Prostate gland (tissue), 2 donors: ENCODE results near the gene BACE2. TPM values are rescaled to one million over a fixed set of nuclear protein-coding genes. Genes with fewer than 3 reads are reported as not detected.

Experiments used
- DNase-seq: peaks from one replicate; pipeline ENCODE4 v3.0.0-alpha.2; 2019; ENCODE audit warnings: low spot score
- H3K27ac ChIP-seq, 2 donors: fragments of 200-600 bp; sonication (generic); 2 replicates each; pipeline ENCODE4 v1.5.1; 2017 to 2019
- H3K27me3 ChIP-seq: fragments of 200-600 bp; sonication (generic); replicated peaks from 2 replicates; pipeline ENCODE4 v1.5.1; 2019; ENCODE audit not compliant: insufficient read depth
- H3K36me3 ChIP-seq, 2 donors: fragments of 200-600 bp; sonication (generic); 1 replicate in 1 of 2; 2 replicates in 1 of 2; pipeline versions ENCODE4 v1.5.1 to v1.8.1; 2017 to 2019
- H3K4me1 ChIP-seq: fragments of 200-600 bp; sonication (generic); replicated peaks from 2 replicates; pipeline ENCODE4 v1.5.1; 2019
- H3K4me3 ChIP-seq, 2 donors: fragments of 200-600 bp; sonication (generic); 2 replicates each; pipeline ENCODE4 v1.5.1; 2017 to 2019
- H3K9me3 ChIP-seq: fragments of 200-600 bp; sonication (generic); 2 replicates; pipeline ENCODE4 v1.5.1; 2017
- POLR2A ChIP-seq: fragments of 450-650 bp; IDR thresholded peaks from one replicate; pipeline ENCODE4 v1.6.1; 2016; ENCODE audit warnings: antibody characterized with exemption, mild to moderate bottlenecking
- POLR2AphosphoS5 ChIP-seq: sonication (generic); formaldehyde crosslinking; IDR thresholded peaks from one replicate; pipeline ENCODE4 v1.6.1; 2017; ENCODE audit warnings: antibody characterized with exemption
- WGBS: methylation state at CpG from one replicate; pipeline ENCODE4 v1.1.5; 2018; 5-methylcytosine and 5-hydroxymethylcytosine counted together
- intact Hi-C: fragments of 100-400 bp; cut with DNase I; formaldehyde crosslinking; loops from one replicate; pipeline ENCODE4 v1.14.2; 2022
- total RNA-seq, 2 donors: library from RNA; depleted of rRNA; stranded (reverse); fragments of >200 nt; gene quantifications; one replicate each; pipeline ENCODE4 v1.1.0, GENCODE V29; 2016
- TF ChIP-seq, protein P1 (sequence below), 4 experiments: fragments of 200-600 bp in 2 of 4; fragments of 450-650 bp in 2 of 4; sonication (generic) in 2 of 4; IDR thresholded peaks; 1 replicate in 3 of 4; 2 replicates in 1 of 4; pipeline ENCODE4 v1.5.1; 2016 to 2019; ENCODE audit warnings: antibody characterized with exemption in 4 of 4, mild to moderate bottlenecking in 2 of 4, moderate library complexity in 2 of 4

Gene BACE2
- total RNA-seq, 2 donors from 2014 or later: 103 to 119 TPM

DNA sequence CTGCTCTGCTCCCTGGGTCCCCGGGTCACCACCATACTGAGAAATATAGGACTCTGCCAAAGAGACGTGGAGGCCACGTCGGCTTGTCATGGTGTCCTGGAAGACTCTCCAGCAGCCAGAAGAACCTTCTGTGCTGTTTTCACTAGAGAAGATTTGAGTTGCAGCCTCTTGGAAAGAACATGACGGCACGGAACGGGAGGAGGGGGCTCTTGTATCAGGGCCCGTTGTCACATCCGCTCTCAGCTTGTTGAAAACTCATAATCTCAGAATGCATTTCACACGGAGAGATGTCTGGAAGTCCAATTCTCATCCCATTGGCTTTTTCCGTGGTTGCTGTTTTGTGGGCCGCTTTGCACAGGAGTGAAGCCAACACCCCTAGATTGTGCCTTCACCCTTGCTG lies 109.2 kb downstream of the BACE2 start:
- no peaks in the 10 kb centered on the region for H3K9me3 ChIP-seq
- intact Hi-C loops: no loop called here
- H3K36me3 ChIP-seq: no peaks in the 10 kb centered on the region
- no peak for DNase-seq
- TF ChIP-seq, protein P1, sequence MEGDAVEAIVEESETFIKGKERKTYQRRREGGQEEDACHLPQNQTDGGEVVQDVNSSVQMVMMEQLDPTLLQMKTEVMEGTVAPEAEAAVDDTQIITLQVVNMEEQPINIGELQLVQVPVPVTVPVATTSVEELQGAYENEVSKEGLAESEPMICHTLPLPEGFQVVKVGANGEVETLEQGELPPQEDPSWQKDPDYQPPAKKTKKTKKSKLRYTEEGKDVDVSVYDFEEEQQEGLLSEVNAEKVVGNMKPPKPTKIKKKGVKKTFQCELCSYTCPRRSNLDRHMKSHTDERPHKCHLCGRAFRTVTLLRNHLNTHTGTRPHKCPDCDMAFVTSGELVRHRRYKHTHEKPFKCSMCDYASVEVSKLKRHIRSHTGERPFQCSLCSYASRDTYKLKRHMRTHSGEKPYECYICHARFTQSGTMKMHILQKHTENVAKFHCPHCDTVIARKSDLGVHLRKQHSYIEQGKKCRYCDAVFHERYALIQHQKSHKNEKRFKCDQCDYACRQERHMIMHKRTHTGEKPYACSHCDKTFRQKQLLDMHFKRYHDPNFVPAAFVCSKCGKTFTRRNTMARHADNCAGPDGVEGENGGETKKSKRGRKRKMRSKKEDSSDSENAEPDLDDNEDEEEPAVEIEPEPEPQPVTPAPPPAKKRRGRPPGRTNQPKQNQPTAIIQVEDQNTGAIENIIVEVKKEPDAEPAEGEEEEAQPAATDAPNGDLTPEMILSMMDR (IDR thresholded peaks at IDR 0.05): no peak
- TF ChIP-seq POLR2A: no peak
- TF ChIP-seq POLR2AphosphoS5: no peak
- WGBS: 84% methylated on average over 12 of the region's 12 CpGs
- H3K4me3 ChIP-seq: no peak overlapping the region
- no peak overlapping the region for H3K27ac ChIP-seq
- no peaks in the 10 kb centered on the region for H3K27me3 ChIP-seq
- no peaks in the 10 kb centered on the region for H3K4me1 ChIP-seq

DNA sequence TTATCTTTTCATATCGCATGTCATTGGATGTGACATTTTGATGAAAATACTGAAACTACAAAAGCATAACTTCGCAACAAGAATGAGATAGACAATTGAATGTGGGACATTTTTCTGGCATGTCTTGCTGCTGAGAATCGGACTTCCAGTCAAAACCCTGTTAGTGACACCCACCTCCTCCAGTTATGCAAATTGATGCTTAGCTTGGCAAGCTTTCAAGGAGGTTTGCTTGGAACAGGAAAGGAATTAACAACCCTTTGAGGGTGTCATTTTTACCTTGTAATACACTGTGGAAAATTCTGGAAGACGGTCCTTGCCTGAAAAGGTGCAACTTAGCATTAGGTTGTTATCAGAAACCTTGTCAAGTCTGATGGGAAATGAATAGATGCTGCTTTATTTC lies 109.9 kb downstream of the BACE2 start:
- Histone ChIP-seq H3K36me3 (no peaks in the 10 kb centered on the region), H3K27ac (no peak overlapping the region), H3K4me1 (no peaks in the 10 kb centered on the region), H3K27me3 (no peaks in the 10 kb centered on the region), H3K9me3 (no peaks in the 10 kb centered on the region), H3K4me3 (no peak overlapping the region)
- TF ChIP-seq POLR2A: no peak
- TF ChIP-seq, protein P1 (IDR thresholded peaks at IDR 0.05): no peak
- no peak for TF ChIP-seq POLR2AphosphoS5
- 55% methylated on average over 4 of the region's 4 CpGs for WGBS
- no peak for DNase-seq
- intact Hi-C loops: no loop called here

DNA sequence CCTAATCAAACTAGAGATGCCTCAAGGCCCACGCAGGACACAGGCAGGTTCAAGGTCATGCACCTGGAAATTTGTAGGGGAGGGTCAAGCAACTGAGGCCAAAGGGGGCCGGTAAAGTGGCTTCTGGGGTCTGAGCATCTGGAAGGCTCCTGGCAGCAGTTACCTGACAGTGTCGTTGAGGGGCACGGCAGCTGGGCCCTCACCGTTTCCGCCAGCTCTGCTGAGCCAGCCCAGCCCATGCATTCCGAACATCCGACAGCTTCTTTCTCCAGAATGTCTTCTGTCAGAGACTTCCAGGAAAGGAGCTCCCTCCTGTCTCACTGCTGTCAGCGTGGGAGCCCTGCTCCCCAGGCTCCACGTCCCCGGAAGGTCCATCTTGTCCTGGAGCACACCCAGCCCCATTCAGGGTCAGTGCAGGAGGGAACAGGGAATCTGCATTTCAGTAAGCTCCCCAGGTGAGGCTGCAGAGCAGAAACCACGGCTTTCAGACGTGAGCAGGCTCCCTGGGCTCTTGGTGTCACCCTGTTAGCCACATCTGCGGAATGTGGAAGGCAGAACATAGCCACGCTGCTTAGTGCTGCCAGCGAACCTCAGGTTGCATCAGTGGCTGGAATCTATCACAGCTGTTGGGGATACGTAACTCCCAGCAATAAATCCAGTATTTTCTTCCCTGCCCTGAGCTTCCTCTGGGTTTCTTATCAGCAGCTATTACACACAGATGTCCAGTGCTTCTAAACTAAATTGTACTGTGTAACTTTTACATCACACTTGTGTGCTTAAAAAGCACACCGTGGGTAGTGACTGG lies 112.4 kb downstream of the BACE2 start:
- 59% methylated on average over 18 of the region's 18 CpGs for WGBS
- intact Hi-C loops: loop anchor here (5.0 to 10.0 kb wide), 2 partner anchors 334 to 502 kb away; no protein-coding TSS in a partner anchor

DNA sequence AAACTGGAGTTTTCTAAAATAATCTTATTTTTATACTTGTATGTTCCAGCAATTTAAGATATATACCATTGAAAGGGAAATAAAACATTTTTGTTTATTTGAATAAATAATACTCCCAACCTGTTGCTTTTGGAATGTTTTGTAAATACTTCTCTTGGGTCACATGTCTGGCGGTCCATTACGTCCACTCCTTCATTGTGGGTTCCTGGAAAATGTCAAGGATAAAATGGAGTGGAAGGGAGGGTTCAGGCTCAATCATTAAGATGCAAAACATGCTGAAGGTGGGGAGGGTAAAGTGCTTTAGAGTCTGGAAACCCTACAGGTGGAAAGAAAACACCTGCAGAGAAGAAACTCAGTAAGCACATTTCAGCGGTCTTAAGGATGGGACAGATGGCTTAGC lies 114.5 kb downstream of the BACE2 start:
- WGBS: 65% methylated on average over 3 of the region's 3 CpGs
- TF ChIP-seq POLR2A (no peak), POLR2AphosphoS5 (no peak)
- TF ChIP-seq, protein P1 (IDR thresholded peaks at IDR 0.05): no peak

More for the DNA sequence above, 112.4 kb downstream of the BACE2 start:
- Histone ChIP-seq H3K4me1 (no peaks in the 10 kb centered on the region), H3K9me3 (no peaks in the 10 kb centered on the region), H3K27me3 (no peaks in the 10 kb centered on the region), H3K4me3 (no peak overlapping the region), H3K36me3 (no peaks in the 10 kb centered on the region), H3K27ac (no peak overlapping the region)
- no peak for DNase-seq
- TF ChIP-seq, protein P1 (IDR thresholded peaks at IDR 0.05): no peak
- TF ChIP-seq POLR2AphosphoS5: no peak

More for the DNA sequence above, 114.5 kb downstream of the BACE2 start:
- intact Hi-C loops: loop anchor here (5.0 to 10.0 kb wide), 2 partner anchors 332 to 500 kb away; no protein-coding TSS in a partner anchor
- H3K36me3 ChIP-seq: no peaks in the 10 kb centered on the region
- no peaks in the 10 kb centered on the region for H3K9me3 ChIP-seq
- no peak overlapping the region for H3K27ac ChIP-seq
- H3K4me1 ChIP-seq: no peaks in the 10 kb centered on the region
- H3K27me3 ChIP-seq: no peaks in the 10 kb centered on the region
- no peak overlapping the region for H3K4me3 ChIP-seq
- no peak for DNase-seq
